ENCODE results near the gene CHST12.

- TF ChIP-seq GATA2 (IDR thresholded peaks at IDR 0.05; ENCODE audit: low read depth, low read length): no peak
- no peak for TF ChIP-seq GATA3 (IDR thresholded peaks at IDR 0.05; ENCODE audit: low read depth, low read length)
These were observed 74.3 kb downstream of the CHST12 start for GRCh38 chr7:2477447-2478398.

Data from SH-SY5Y (cell line).